Activated T-cell treated with anti-CD3 and anti-CD28 coated beads for 24 hours (primary cell): ENCODE measurements around the gene PITPNM3.

Experiments
- DNase-seq: peaks from one replicate; pipeline ENCODE4 v3.0.0-alpha.2; 2020; ENCODE audit warnings: low read depth

Gene PITPNM3

DNA sequence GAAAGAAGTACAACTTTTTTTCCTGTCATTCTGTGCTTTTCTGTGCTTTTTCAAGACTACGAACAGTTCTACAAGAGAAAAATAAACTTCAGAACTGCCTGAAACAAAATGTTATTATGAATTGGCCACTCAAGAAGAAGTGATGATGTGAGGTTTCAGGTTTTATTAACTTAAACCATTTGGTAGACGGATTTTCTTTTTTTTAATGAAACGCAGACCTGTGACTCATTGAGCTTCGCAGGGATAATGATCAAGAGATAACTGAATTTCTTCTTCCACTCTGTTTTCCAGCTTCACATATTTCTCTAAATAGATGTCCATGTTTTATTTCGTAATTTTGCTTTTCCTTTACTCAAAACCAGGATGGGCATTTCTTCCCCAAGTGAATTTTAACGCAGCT lies 154.1 kb downstream of the PITPNM3 start:
- no peak for DNase-seq
